Central memory CD8-positive, alpha-beta T cell (primary cell): Measurements from ENCODE around the gene APBA2.

ENCODE experiments used
- ATAC-seq: fragments of 150-1000 bp; cut with Tn5 transposase; replicated peaks from 2 replicates; pipeline ENCODE4 v1.10.0; 2022; ENCODE audit warnings: mild to moderate bottlenecking, moderate FRiP score, moderate number of reproducible peaks; ENCODE audit not compliant: poor library complexity, severe bottlenecking; ENCODE audit errors: extremely low read depth
- DNase-seq, 2 donors: peaks; one replicate each; pipeline ENCODE4 v3.0.0; 2021; ENCODE audit warnings: low spot score in 2 of 2
- H3K27ac Mint-ChIP-seq: one replicate; pipeline ENCODE4 v1.8.0; 2022; ENCODE audit warnings: low read depth, mild to moderate bottlenecking, moderate library complexity, mixed read lengths
- H3K27me3 Mint-ChIP-seq: one replicate; pipeline ENCODE4 v1.8.0; 2022; ENCODE audit warnings: mixed read lengths
- H3K36me3 Mint-ChIP-seq: one replicate; pipeline ENCODE4 v1.8.0; 2022; ENCODE audit warnings: mild to moderate bottlenecking, moderate library complexity, mixed read lengths; ENCODE audit not compliant: insufficient read depth
- H3K4me1 Mint-ChIP-seq: one replicate; pipeline ENCODE4 v1.8.0; 2022; ENCODE audit warnings: mixed read lengths
- H3K4me3 Mint-ChIP-seq: one replicate; pipeline ENCODE4 v1.8.0; 2022; ENCODE audit warnings: mild to moderate bottlenecking, moderate library complexity, mixed read lengths
- H3K9me3 Mint-ChIP-seq: one replicate; pipeline ENCODE4 v1.8.0; 2022; ENCODE audit warnings: mixed read lengths

The APBA2 gene

DNA sequence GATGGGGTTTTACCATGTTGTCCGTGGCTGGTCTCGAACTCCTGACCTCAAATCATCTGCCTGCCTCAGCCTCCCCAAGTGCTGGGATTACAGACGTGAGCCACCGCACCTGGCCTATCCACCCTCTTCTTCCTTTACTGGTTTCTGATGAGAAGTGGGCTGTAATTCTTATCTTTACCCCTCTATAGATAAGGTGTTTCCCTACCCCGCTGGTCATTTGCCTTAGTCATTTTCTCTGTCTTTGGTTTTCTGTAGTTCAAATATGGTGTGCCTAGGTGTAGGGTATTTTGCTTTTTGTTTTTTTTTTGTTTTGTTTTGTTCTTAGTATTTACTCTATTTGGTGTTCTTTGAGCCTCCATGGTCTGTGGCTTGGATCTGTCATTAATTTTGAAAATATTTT lies 41.3 kb downstream of the APBA2 start:
- Mint-ChIP-seq H3K4me3 (no peak overlapping the region), H3K36me3 (peaks cover 8% of the 10 kb centered on the region), H3K9me3 (no peaks in the 10 kb centered on the region), H3K4me1 (peaks cover 44% of the 10 kb centered on the region), H3K27me3 (no peaks in the 10 kb centered on the region), H3K27ac (no peak overlapping the region)
- ATAC-seq (no peak), DNase-seq (no peak)

DNA sequence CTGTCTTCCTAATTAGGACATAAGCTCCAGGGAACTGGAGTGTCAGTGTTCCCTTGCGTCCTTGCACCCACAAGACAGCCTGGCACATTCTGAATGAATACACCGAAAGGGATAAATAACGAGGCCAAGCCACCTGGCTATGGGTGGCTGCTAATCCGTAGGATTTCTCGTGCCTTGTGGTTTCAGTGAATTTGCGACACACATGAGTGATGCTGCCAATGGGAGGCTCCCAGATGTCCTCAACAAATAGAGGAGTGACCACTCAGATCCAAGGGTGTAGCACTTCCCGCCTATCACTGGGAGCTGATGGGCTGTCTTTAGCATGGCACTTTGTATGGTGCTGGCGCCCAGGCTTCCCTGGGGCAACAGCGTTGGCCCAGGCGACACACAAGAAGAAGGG lies 43.4 kb downstream of the APBA2 start:
- Mint-ChIP-seq H3K4me3 (no peak overlapping the region), H3K36me3 (peaks cover 10% of the 10 kb centered on the region), H3K27ac (no peak overlapping the region), H3K4me1 (peaks cover 33% of the 10 kb centered on the region), H3K9me3 (no peaks in the 10 kb centered on the region), H3K27me3 (no peaks in the 10 kb centered on the region)
- no peak for DNase-seq
- no peak for ATAC-seq

GRCh38 chr15:28930011-28930410 lies 44.2 kb downstream of the APBA2 start:
- Mint-ChIP-seq H3K4me3 (no peak overlapping the region), H3K9me3 (no peaks in the 10 kb centered on the region), H3K27me3 (no peaks in the 10 kb centered on the region), H3K4me1 (peaks cover 32% of the 10 kb centered on the region), H3K27ac (no peak overlapping the region), H3K36me3 (peaks cover 10% of the 10 kb centered on the region)
- ATAC-seq (no peak), DNase-seq (no peak)

- H3K9me3 Mint-ChIP-seq, result no peaks in the 10 kb centered on the region
- ATAC-seq (no peak), DNase-seq (no peak)
- H3K27me3 Mint-ChIP-seq, result no peaks in the 10 kb centered on the region
- H3K36me3 Mint-ChIP-seq, result peaks cover 10% of the 10 kb centered on the region
- H3K4me3 Mint-ChIP-seq, result no peak overlapping the region
- H3K4me1 Mint-ChIP-seq, result peaks cover 36% of the 10 kb centered on the region
- no peak overlapping the region for H3K27ac Mint-ChIP-seq
These were observed 44.9 kb downstream of the APBA2 start for GRCh38 chr15:28930476-28931291.

DNA sequence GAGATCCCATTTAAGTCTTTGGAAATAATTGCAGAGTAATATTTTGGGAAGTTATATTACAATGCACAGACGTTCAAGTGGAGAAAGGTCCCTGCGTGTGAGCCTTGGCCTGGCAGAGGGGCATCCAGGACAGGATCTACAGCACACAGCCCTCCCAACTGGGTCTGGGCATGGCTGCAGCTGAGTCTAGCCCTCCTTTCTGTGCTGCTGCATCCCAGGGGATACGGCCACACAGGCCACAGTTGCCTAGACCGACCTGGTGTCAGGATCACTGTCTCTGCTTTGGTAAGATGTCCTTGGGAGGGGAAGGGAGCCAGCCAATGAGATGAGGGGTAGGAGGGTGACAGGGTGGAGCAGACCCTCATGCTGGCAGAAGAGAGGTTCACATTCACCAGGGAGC lies 46.1 kb downstream of the APBA2 start:
- DNase-seq, result no peak
- Mint-ChIP-seq H3K27ac (peak overlapping the region; percentile 46), H3K4me1 (peaks cover 43% of the 10 kb centered on the region), H3K9me3 (no peaks in the 10 kb centered on the region), H3K27me3 (no peaks in the 10 kb centered on the region), H3K36me3 (peaks cover 14% of the 10 kb centered on the region), H3K4me3 (no peak overlapping the region)
- no peak for ATAC-seq

- peaks cover 48% of the 10 kb centered on the region for H3K4me1 Mint-ChIP-seq
- no peaks in the 10 kb centered on the region for H3K9me3 Mint-ChIP-seq
- no peak overlapping the region for H3K4me3 Mint-ChIP-seq
- H3K36me3 Mint-ChIP-seq, result peaks cover 16% of the 10 kb centered on the region
- no peak overlapping the region for H3K27ac Mint-ChIP-seq
- H3K27me3 Mint-ChIP-seq, result no peaks in the 10 kb centered on the region
- DNase-seq (no peak), ATAC-seq (no peak)
These were observed 46.6 kb downstream of the APBA2 start for GRCh38 chr15:28932361-28932760.

DNA sequence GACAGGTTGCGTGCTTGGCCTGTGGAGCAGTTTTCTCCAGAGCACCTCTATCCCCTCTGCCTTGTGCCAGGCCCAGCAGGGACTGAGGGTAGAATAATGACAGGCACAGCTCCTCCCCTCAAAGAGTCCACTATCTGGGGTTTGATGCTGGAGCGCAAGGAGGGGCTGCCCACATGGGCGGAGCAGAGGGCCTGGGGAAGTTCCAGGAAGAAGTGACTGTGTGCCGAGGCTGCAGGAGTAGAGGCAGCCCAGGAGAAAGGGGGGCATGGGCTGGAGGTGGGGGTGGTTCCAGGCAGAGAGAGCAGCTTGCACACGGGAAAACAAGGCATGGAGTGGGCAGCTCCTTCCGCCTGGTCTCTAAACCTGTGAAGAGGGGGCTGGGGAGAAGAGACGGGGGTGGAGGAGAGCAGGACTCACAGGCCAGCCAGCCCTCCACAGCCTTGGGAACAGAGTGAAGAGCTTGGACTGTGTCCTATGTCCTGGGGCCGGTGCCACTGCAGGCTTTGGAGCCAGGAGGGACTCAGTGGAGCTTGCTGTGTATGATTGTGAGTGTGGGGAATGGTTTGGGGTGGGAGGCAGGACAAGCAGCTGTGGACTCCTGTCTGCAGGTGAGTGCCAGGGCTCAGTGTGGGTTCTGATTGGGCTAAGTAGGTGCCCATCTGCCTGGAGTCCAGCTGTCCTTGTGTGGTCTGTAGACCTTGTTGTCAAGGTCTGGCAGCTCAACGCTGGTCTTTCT lies 48.1 kb downstream of the APBA2 start:
- peak overlapping the region; percentile 50 for H3K4me3 Mint-ChIP-seq
- H3K27ac Mint-ChIP-seq, result peak overlapping the region; percentile 74
- H3K27me3 Mint-ChIP-seq, result no peaks in the 10 kb centered on the region
- peaks cover 53% of the 10 kb centered on the region for H3K4me1 Mint-ChIP-seq
- ATAC-seq (no peak), DNase-seq (no peak)
- H3K9me3 Mint-ChIP-seq, result no peaks in the 10 kb centered on the region
- H3K36me3 Mint-ChIP-seq, result peaks cover 14% of the 10 kb centered on the region

DNA sequence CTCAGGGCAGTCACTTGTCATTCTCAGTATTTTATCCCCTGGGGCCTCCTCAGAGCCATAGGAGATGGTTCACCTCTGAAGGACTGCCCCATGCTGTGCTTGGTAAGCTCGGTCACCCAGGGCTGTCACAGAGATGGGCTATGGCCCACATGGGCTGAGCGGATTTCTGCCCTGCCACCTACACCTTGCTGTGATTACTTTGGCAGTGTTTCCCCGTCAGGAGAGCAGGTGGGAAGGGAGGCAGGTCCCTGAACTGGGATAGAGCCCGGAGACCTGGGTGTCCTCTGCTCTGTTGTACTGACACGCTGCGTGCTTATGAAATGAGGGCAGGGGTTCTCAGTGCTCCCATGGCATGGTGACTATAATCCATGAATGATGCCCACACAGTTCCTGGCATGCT lies 48.9 kb downstream of the APBA2 start:
- Mint-ChIP-seq H3K27me3 (no peaks in the 10 kb centered on the region), H3K9me3 (no peaks in the 10 kb centered on the region)
- no peak for DNase-seq

GRCh38 chr15:28935316-28935715 lies 49.5 kb downstream of the APBA2 start:
- Mint-ChIP-seq H3K4me1 (peaks cover 61% of the 10 kb centered on the region), H3K27me3 (no peaks in the 10 kb centered on the region), H3K4me3 (peak overlapping the region; percentile 68), H3K9me3 (no peaks in the 10 kb centered on the region), H3K27ac (peak overlapping the region; percentile 44), H3K36me3 (peaks cover 17% of the 10 kb centered on the region)
- peak; percentile 34 to 37 for DNase-seq
- peak; percentile 25 for ATAC-seq

More for the DNA sequence above, 48.9 kb downstream of the APBA2 start:
- H3K36me3 Mint-ChIP-seq, result peaks cover 18% of the 10 kb centered on the region
- peaks cover 58% of the 10 kb centered on the region for H3K4me1 Mint-ChIP-seq
- peak overlapping the region; percentile 74 for H3K27ac Mint-ChIP-seq
- no peak overlapping the region for H3K4me3 Mint-ChIP-seq
- ATAC-seq, result no peak

DNA sequence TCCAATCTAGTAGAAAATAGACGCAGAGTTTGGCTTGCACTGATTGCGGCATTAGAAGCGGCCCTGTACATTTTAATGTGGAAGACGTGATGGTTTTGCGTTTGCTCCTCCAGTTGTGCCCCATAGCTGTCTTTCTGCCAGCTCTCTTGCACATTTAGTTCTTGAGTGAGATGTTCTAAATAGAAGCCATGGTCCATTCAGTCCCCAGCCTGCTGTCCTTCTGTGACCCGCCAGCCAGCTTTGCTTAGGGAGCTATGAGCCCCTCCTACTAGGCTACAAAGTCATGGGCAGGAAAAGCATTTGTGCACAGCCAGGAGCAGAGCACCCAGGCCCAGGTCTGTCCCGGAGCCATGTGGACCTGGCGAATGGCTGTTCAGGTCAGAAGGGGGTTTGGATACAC lies 50.3 kb downstream of the APBA2 start:
- Mint-ChIP-seq H3K4me3 (peak overlapping the region; percentile 68), H3K36me3 (peaks cover 16% of the 10 kb centered on the region), H3K27ac (peak overlapping the region; percentile 44), H3K27me3 (no peaks in the 10 kb centered on the region), H3K4me1 (peaks cover 69% of the 10 kb centered on the region), H3K9me3 (no peaks in the 10 kb centered on the region)
- no peak for ATAC-seq
- DNase-seq, result no peak

DNA sequence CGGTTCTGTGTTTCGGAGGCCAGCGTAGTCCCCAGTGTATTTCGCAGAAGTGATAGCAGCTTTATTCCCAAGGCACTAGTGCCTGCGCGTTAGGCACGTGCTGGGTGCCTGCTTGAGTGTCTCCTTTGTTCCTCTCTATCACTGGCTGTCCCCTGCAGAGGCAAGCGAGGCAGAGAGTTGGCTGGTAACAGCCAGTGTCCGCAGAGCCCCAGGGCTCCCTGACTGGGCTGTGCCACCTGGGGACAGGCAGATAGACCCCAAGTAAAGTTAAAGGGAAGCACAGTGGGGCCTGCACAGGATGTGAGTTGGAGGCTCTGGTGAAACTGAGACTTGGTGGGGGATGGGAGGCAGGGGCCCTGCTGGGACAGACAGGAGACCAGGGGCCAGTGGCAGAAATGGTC lies 50.7 kb downstream of the APBA2 start:
- Mint-ChIP-seq H3K27me3 (no peaks in the 10 kb centered on the region), H3K4me1 (peaks cover 73% of the 10 kb centered on the region), H3K9me3 (no peaks in the 10 kb centered on the region), H3K4me3 (peak overlapping the region; percentile 68), H3K27ac (peak overlapping the region; percentile 65), H3K36me3 (peaks cover 16% of the 10 kb centered on the region)
- ATAC-seq (no peak), DNase-seq (no peak)

GRCh38 chr15:28937271-28937670 lies 51.5 kb downstream of the APBA2 start:
- no peaks in the 10 kb centered on the region for H3K27me3 Mint-ChIP-seq
- H3K36me3 Mint-ChIP-seq, result peaks cover 14% of the 10 kb centered on the region
- DNase-seq (no peak), ATAC-seq (no peak)
- H3K9me3 Mint-ChIP-seq, result no peaks in the 10 kb centered on the region
- H3K4me3 Mint-ChIP-seq, result peak overlapping the region; percentile 68
- peak overlapping the region; percentile 65 for H3K27ac Mint-ChIP-seq
- peaks cover 81% of the 10 kb centered on the region for H3K4me1 Mint-ChIP-seq

GRCh38 chr15:28942046-28942445 lies 56.3 kb downstream of the APBA2 start:
- Mint-ChIP-seq H3K4me1 (peaks cover 75% of the 10 kb centered on the region), H3K9me3 (no peaks in the 10 kb centered on the region), H3K36me3 (peaks cover 8% of the 10 kb centered on the region), H3K27me3 (no peaks in the 10 kb centered on the region), H3K4me3 (peak overlapping the region; percentile 47), H3K27ac (peak overlapping the region; percentile 91)
- ATAC-seq (peak; percentile 83), DNase-seq (peak in 1 of 2 donors; percentile 41)
